ENCODE results near the gene KCNA1.

- no peak for TF ChIP-seq POLR2A (IDR thresholded peaks at IDR 0.05; ENCODE audit: low read depth, low read length)
- TF ChIP-seq RFX5 (IDR thresholded peaks at IDR 0.05; ENCODE audit: low read depth, low read length): no peak
- TF ChIP-seq CTCF (conservative IDR thresholded peaks at IDR 0.05; ENCODE audit: low read depth, low read length): no peak
- TF ChIP-seq MXI1 (IDR thresholded peaks at IDR 0.05; ENCODE audit: borderline replicate concordance, low read depth, low read length): no peak
- no peak for TF ChIP-seq RAD21 (IDR thresholded peaks at IDR 0.05; ENCODE audit: low read length)
- TF ChIP-seq NFE2L2 (IDR thresholded peaks at IDR 0.05; ENCODE audit: low read depth, low read length): no peak
- TF ChIP-seq SMC3 (IDR thresholded peaks at IDR 0.05; ENCODE audit: low read depth, low read length): no peak
- TF ChIP-seq USF2 (IDR thresholded peaks at IDR 0.05; ENCODE audit: low read depth, low read length): no peak
- TF ChIP-seq MAFK (IDR thresholded peaks at IDR 0.05; ENCODE audit: low read depth, low read length): no peak
- no peak for TF ChIP-seq BHLHE40 (IDR thresholded peaks at IDR 0.05; ENCODE audit: low read depth, low read length)
- TF ChIP-seq RCOR1 (IDR thresholded peaks at IDR 0.05; ENCODE audit: insufficient replicate concordance, low read length): no peak
- TF ChIP-seq FOS (IDR thresholded peaks at IDR 0.05; ENCODE audit: low read depth, low read length): no peak
Measured at GRCh38 chr12:4956054-4956453, 46.3 kb downstream of the KCNA1 start.

Measured in IMR-90 (cell line).